ENCODE results near the gene ADCK1.
"Not testable (repeated sequence)": the region's sequence is repeated elsewhere in the genome, so short reads cannot be mapped to it uniquely, and the experiment has no call there.

ADCK1 gene

GRCh38 chr14:77805706-77806105 is 5.8 kb downstream of the ADCK1 start:
- DNase-seq (ENCODE audit: low read depth, low spot score) = no peak
- H3K27ac ChIP-seq = no peak overlapping the region

- no peak for DNase-seq (ENCODE audit: low read depth, low spot score)
- H3K27ac ChIP-seq = no peak overlapping the region
Observed at GRCh38 chr14:77808250-77808649, 8.3 kb downstream of the ADCK1 start.

- H3K27ac ChIP-seq = no peak overlapping the region
Observed at GRCh38 chr14:77809011-77809410, 9.1 kb downstream of the ADCK1 start.

GRCh38 chr14:77812028-77812427 is 12.1 kb downstream of the ADCK1 start:
- H3K27ac ChIP-seq = no peak overlapping the region
- no peak for DNase-seq (ENCODE audit: low read depth, low spot score)

More at GRCh38 chr14:77809011-77809410, 9.1 kb downstream of the ADCK1 start:
- no peak for DNase-seq (ENCODE audit: low read depth, low spot score)

- H3K27ac ChIP-seq; DNase-seq (ENCODE audit: low read depth, low spot score): not testable (repeated sequence)
Observed at GRCh38 chr14:77812682-77813081, 12.8 kb downstream of the ADCK1 start.

- DNase-seq (ENCODE audit: low read depth, low spot score) = no peak
- no peak overlapping the region for H3K27ac ChIP-seq
Observed at GRCh38 chr14:77822307-77822706, 22.4 kb downstream of the ADCK1 start.

- DNase-seq (ENCODE audit: low read depth, low spot score) = no peak
Observed at GRCh38 chr14:77822741-77823140, 22.8 kb downstream of the ADCK1 start.

GRCh38 chr14:77823378-77823777 is 23.5 kb downstream of the ADCK1 start:
- no peak overlapping the region for H3K27ac ChIP-seq

More at GRCh38 chr14:77822741-77823140, 22.8 kb downstream of the ADCK1 start:
- no peak overlapping the region for H3K27ac ChIP-seq

GRCh38 chr14:77825895-77826519 is 26.1 kb downstream of the ADCK1 start:
- DNase-seq (ENCODE audit: low read depth, low spot score) = no peak
- H3K27ac ChIP-seq = no peak overlapping the region

More at GRCh38 chr14:77823378-77823777, 23.5 kb downstream of the ADCK1 start:
- DNase-seq (ENCODE audit: low read depth, low spot score) = no peak

- peak; percentile 27 for DNase-seq (ENCODE audit: low read depth, low spot score)
- no peak overlapping the region for H3K27ac ChIP-seq
Observed at GRCh38 chr14:77830692-77831091, 30.8 kb downstream of the ADCK1 start.

GRCh38 chr14:77832297-77832696 is 32.4 kb downstream of the ADCK1 start:
- no peak for DNase-seq (ENCODE audit: low read depth, low spot score)
- H3K27ac ChIP-seq = no peak overlapping the region

- DNase-seq (ENCODE audit: low read depth, low spot score) = no peak
Observed at GRCh38 chr14:77837926-77838325, 38.0 kb downstream of the ADCK1 start.

GRCh38 chr14:77838831-77839511 is 39.1 kb downstream of the ADCK1 start:
- DNase-seq (ENCODE audit: low read depth, low spot score) = no peak
- H3K27ac ChIP-seq = no peak overlapping the region

More at GRCh38 chr14:77837926-77838325, 38.0 kb downstream of the ADCK1 start:
- no peak overlapping the region for H3K27ac ChIP-seq

- no peak for DNase-seq (ENCODE audit: low read depth, low spot score)
- H3K27ac ChIP-seq = no peak overlapping the region
Observed at GRCh38 chr14:77843195-77843594, 43.3 kb downstream of the ADCK1 start.

GRCh38 chr14:77843651-77844050 is 43.7 kb downstream of the ADCK1 start:
- no peak for DNase-seq (ENCODE audit: low read depth, low spot score)

GRCh38 chr14:77844802-77845201 is 44.9 kb downstream of the ADCK1 start:
- DNase-seq (ENCODE audit: low read depth, low spot score) = no peak
- H3K27ac ChIP-seq = no peak overlapping the region

More at GRCh38 chr14:77843651-77844050, 43.7 kb downstream of the ADCK1 start:
- H3K27ac ChIP-seq = no peak overlapping the region

- DNase-seq (ENCODE audit: low read depth, low spot score) = no peak
- H3K27ac ChIP-seq = no peak overlapping the region
Observed at GRCh38 chr14:77848031-77848430, 48.1 kb downstream of the ADCK1 start.

GRCh38 chr14:77849711-77850110 is 49.8 kb downstream of the ADCK1 start:
- DNase-seq (ENCODE audit: low read depth, low spot score) = no peak
- no peak overlapping the region for H3K27ac ChIP-seq

- DNase-seq (ENCODE audit: low read depth, low spot score) = no peak
- H3K27ac ChIP-seq = no peak overlapping the region
Observed at GRCh38 chr14:77853919-77854318, 54.0 kb downstream of the ADCK1 start.

- no peak for DNase-seq (ENCODE audit: low read depth, low spot score)
- H3K27ac ChIP-seq = no peak overlapping the region
Observed at GRCh38 chr14:77856941-77857340, 57.0 kb downstream of the ADCK1 start.

- no peak for DNase-seq (ENCODE audit: low read depth, low spot score)
Observed at GRCh38 chr14:77859934-77860570, 60.1 kb downstream of the ADCK1 start.

More at GRCh38 chr14:77859934-77860570, 60.1 kb downstream of the ADCK1 start:
- no peak overlapping the region for H3K27ac ChIP-seq

All from epithelial cell of prostate (primary cell).